ENCODE results near the gene SKP1. TPM values are rescaled to one million over a fixed set of nuclear protein-coding genes. Genes with fewer than 3 reads are reported as not detected.

The SKP1 gene
- total and polyA plus RNA-seq, 2 donors from 2014 or later = 380 to 848 TPM

DNA sequence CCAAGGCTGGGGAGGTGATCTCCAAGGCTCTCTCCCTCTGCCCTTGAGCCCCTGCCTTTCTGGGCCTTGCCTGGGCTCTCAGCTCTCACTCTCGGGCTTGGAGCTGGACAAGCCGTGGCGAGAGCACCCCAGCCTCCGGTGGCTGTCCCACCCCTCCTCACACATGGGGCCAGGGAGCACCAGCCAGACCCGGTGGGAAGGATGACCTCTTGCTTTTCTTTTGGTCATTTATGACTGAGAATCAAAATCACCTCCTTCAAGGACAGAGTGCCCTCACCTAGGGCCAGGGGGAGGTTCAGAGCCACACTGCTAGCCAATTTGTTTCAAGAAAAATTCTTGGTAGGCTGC lies 48.1 kb downstream of the SKP1 start:
- Histone ChIP-seq H3K4me3 (ENCODE audit: low read length in 3 of 3) (no peak overlapping the region), H3K27ac (ENCODE audit: low read depth in 2 of 2, low read length in 2 of 2) (no peak overlapping the region), H3K9me3 (ENCODE audit: control insufficient read depth in 2 of 3, insufficient read depth in 1 of 3, low read length in 3 of 3) (no peaks in the 10 kb centered on the region), H3K9ac (ENCODE audit: low read length in 3 of 3) (no peak overlapping the region), H3K27me3 (ENCODE audit: control insufficient read depth, insufficient read depth, low read length) (no peaks in the 10 kb centered on the region), H3K36me3 (ENCODE audit: control insufficient read depth in 2 of 3, insufficient read depth in 3 of 3, low read length in 3 of 3) (peaks cover 0 to 3% (median 2%) of the 10 kb centered on the region in 3 donors), H3K4me1 (ENCODE audit: control insufficient read depth in 2 of 3, insufficient read depth in 2 of 3, low read depth in 1 of 3, low read length in 3 of 3) (peaks cover 0 to 8% (median 4%) of the 10 kb centered on the region in 3 donors)
- FAIRE-seq = no peak
- DNase-seq = no peak
- intact Hi-C loops (cut with DNase I) = no loop called here
- TF ChIP-seq, protein P1, sequence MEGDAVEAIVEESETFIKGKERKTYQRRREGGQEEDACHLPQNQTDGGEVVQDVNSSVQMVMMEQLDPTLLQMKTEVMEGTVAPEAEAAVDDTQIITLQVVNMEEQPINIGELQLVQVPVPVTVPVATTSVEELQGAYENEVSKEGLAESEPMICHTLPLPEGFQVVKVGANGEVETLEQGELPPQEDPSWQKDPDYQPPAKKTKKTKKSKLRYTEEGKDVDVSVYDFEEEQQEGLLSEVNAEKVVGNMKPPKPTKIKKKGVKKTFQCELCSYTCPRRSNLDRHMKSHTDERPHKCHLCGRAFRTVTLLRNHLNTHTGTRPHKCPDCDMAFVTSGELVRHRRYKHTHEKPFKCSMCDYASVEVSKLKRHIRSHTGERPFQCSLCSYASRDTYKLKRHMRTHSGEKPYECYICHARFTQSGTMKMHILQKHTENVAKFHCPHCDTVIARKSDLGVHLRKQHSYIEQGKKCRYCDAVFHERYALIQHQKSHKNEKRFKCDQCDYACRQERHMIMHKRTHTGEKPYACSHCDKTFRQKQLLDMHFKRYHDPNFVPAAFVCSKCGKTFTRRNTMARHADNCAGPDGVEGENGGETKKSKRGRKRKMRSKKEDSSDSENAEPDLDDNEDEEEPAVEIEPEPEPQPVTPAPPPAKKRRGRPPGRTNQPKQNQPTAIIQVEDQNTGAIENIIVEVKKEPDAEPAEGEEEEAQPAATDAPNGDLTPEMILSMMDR (IDR thresholded peaks at IDR 0.05; ENCODE audit: borderline replicate concordance, extremely low read depth, insufficient read depth) = no peak

DNA sequence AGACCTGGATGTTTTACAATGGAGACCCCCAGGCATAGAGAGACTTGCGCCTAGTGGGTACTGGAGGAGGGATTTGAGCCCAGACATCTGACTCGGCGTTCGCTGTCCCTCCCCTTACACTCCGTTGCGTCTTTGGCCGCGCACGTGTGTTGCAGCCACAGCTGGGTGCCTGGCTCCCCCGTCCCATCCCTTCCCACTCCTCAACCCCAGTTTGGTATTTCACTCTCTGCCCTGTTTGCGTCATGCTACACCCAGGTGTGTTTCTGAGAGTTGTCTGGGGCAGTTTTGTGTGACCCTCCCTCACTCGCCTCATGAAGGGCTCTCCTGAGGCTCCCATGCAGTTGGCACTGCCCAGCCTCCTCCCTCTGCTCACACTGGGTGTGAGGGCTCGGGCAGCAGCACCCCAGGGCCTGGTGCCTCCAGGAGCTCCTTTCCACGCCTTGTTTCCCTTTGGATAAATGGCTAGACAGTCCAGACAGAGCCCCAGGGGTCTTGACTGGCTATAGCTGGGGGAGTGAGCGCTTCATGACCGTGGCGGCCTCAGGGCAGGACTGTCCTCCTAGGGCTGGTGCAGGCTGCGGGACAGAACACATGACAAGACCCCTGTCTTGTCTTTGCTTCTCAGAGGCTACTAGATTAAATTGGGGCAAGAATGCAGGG lies 48.6 kb downstream of the SKP1 start:
- DNase-seq = no peak
- Histone ChIP-seq H3K27me3 (ENCODE audit: control insufficient read depth, insufficient read depth, low read length) (no peaks in the 10 kb centered on the region), H3K36me3 (ENCODE audit: control insufficient read depth in 2 of 3, insufficient read depth in 3 of 3, low read length in 3 of 3) (peaks cover 0 to 3% (median 2%) of the 10 kb centered on the region in 3 donors), H3K9me3 (ENCODE audit: control insufficient read depth in 2 of 3, insufficient read depth in 1 of 3, low read length in 3 of 3) (no peaks in the 10 kb centered on the region), H3K9ac (ENCODE audit: low read length in 3 of 3) (no peak overlapping the region), H3K4me1 (ENCODE audit: control insufficient read depth in 2 of 3, insufficient read depth in 2 of 3, low read depth in 1 of 3, low read length in 3 of 3) (peaks cover 0 to 8% (median 4%) of the 10 kb centered on the region in 3 donors), H3K4me3 (ENCODE audit: low read length in 3 of 3) (no peak overlapping the region), H3K27ac (ENCODE audit: low read depth in 2 of 2, low read length in 2 of 2) (no peak overlapping the region)
- intact Hi-C loops (cut with DNase I) = no loop called here
- TF ChIP-seq, protein P1 (IDR thresholded peaks at IDR 0.05; ENCODE audit: borderline replicate concordance, extremely low read depth, insufficient read depth) = no peak
- FAIRE-seq = no peak

DNA sequence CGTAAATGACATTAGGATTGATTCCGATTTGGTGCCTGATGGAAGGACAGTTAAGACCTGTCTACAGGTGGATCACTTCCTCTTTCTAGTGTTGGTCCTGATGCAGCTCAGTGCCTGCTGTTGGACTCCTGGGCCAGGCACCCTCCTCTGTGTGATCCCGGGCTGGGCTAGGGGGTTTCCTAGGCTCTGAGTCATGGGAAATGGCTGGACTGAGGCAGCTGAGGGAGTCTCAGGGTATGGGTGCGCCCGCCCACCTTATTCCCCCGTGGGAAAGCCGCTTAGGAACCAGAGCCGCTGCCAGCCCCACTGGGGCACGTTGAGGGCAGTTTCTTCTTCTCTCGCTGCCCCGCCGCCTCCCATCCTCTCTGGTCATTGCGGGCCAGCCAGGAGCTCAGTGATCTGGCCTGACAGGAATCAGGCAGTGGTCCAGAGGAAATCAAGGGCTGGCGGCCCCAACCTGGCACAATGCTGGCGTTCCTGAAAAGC lies 49.3 kb downstream of the SKP1 start:
- no peak overlapping the region for H3K4me3 ChIP-seq (ENCODE audit: low read length in 3 of 3)
- H3K9me3 ChIP-seq (ENCODE audit: control insufficient read depth in 2 of 3, insufficient read depth in 1 of 3, low read length in 3 of 3) = no peaks in the 10 kb centered on the region
- H3K27me3 ChIP-seq (ENCODE audit: control insufficient read depth, insufficient read depth, low read length) = no peaks in the 10 kb centered on the region
- no peak for FAIRE-seq
- no peak for DNase-seq
- intact Hi-C loops (cut with DNase I) = no loop called here
- no peak overlapping the region for H3K9ac ChIP-seq (ENCODE audit: low read length in 3 of 3)
- TF ChIP-seq, protein P1 (IDR thresholded peaks at IDR 0.05; ENCODE audit: borderline replicate concordance, extremely low read depth, insufficient read depth) = no peak
- no peak overlapping the region for H3K27ac ChIP-seq (ENCODE audit: low read depth in 2 of 2, low read length in 2 of 2)
- peaks cover 0 to 8% (median 4%) of the 10 kb centered on the region in 3 donors for H3K4me1 ChIP-seq (ENCODE audit: control insufficient read depth in 2 of 3, insufficient read depth in 2 of 3, low read depth in 1 of 3, low read length in 3 of 3)
- H3K36me3 ChIP-seq (ENCODE audit: control insufficient read depth in 2 of 3, insufficient read depth in 3 of 3, low read length in 3 of 3) = peaks cover 0 to 3% (median 2%) of the 10 kb centered on the region in 3 donors
